Measurements from ENCODE around the gene CLEC4D.

GRCh38 chr12:8559676-8560075, 46.4 kb downstream of the CLEC4D start:
- no peak for TF ChIP-seq REST (IDR thresholded peaks at IDR 0.05; ENCODE audit: insufficient read depth in 1 of 2, low read depth in 2 of 2, low read length in 2 of 2)
- no peak for TF ChIP-seq SIN3A (IDR thresholded peaks at IDR 0.05; ENCODE audit: borderline replicate concordance, insufficient read depth, low read length)
- no peak for TF ChIP-seq POLR2AphosphoS5 (IDR thresholded peaks at IDR 0.05; ENCODE audit: low read depth, low read length)

All from PFSK-1 (cell line).